Measurements from ENCODE around the gene KHSRP. TPM values are rescaled to one million over a fixed set of nuclear protein-coding genes. Genes with fewer than 3 reads are reported as not detected.

KHSRP gene, protein sequence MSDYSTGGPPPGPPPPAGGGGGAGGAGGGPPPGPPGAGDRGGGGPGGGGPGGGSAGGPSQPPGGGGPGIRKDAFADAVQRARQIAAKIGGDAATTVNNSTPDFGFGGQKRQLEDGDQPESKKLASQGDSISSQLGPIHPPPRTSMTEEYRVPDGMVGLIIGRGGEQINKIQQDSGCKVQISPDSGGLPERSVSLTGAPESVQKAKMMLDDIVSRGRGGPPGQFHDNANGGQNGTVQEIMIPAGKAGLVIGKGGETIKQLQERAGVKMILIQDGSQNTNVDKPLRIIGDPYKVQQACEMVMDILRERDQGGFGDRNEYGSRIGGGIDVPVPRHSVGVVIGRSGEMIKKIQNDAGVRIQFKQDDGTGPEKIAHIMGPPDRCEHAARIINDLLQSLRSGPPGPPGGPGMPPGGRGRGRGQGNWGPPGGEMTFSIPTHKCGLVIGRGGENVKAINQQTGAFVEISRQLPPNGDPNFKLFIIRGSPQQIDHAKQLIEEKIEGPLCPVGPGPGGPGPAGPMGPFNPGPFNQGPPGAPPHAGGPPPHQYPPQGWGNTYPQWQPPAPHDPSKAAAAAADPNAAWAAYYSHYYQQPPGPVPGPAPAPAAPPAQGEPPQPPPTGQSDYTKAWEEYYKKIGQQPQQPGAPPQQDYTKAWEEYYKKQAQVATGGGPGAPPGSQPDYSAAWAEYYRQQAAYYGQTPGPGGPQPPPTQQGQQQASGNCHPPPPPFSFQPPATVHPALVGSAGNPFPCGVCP
- total RNA-seq (2014; rRNA removed; shearing (Covaris generic)) = 66.3 and 129 TPM in 2 replicates

DNA sequence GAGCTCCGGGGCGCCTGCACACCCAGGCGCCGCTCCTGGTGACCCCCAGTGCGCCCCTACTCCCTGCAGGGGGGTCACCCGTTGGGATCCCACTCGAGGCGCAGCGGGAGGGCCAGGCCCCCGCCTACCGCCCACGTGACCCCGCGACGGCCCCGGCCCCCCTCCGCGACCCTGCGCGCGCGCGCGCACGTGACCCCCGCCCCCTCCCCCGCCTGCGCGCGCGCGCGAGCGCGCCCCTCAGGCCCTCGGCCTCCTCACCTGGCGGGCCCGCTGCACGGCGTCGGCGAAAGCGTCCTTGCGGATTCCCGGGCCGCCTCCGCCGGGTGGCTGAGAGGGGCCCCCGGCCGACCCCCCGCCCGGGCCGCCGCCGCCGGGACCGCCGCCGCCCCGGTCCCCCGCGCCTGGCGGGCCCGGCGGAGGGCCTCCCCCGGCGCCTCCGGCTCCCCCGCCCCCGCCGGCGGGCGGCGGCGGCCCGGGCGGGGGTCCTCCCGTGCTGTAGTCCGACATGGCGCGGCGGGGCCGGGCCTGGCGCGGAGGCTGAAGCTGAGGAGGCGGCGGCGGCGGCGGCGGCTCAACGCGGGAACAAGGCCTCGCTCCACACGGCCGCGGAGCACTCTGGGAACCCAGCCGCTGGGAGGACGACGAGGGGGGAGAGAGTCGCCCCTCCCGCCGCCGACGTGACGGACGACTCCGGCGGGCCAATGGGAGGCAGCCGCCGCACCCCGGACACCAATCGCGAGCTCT, at the start of gene KHSRP:
Gene KHSRP (minus strand): TSS at position 617 of the 744 bp plus-strand sequence. CDS start 110 bp downstream, at position 507.
- Histone ChIP-seq H3K27ac (peak within 1 kb of the TSS; percentile 35; the same call in 1 of the 2 replicates), H3K4me3 (peak within 1 kb of the TSS; percentile 77), H3K27me3 (replicated peaks) (no peaks in the 10 kb centered on the region), H3K9me3 (replicated peaks) (no peaks in the 10 kb centered on the region), H3K36me3 (peaks cover 46% of the 10 kb centered on the region), H3K4me1 (replicated peaks) (peaks cover 12% of the 10 kb centered on the region)
- no peak for DNase-seq (ENCODE audit: low read depth in 1 of 2, low spot score in 2 of 2)

DNA sequence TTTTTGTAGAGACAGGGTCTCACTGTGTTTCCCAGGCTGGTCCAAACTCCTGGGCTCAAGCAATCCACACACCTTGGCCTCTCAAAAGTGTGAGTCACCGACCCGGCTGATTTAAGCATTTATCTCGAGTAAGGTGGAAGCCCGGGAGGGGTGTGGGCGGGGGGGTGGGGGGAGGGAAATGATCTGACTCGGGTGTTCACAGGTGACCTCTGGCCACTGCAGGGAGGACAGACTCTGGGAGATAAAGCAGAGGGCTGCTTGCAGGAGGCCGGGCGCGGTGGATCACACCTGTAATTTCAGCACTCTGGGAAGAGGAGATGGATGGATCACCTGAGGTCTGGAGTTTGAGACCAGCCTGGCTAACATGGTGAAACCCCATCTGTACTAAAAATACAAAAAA, 49.0 kb upstream of the KHSRP start:
- no peaks in the 10 kb centered on the region for H3K36me3 ChIP-seq
- no peak overlapping the region for H3K4me3 ChIP-seq
- DNase-seq (ENCODE audit: low read depth in 1 of 2, low spot score in 2 of 2) = no peak
- peaks cover 25% of the 10 kb centered on the region for H3K27me3 ChIP-seq (replicated peaks)
- no peaks in the 10 kb centered on the region for H3K9me3 ChIP-seq (replicated peaks)
- no peak overlapping the region for H3K27ac ChIP-seq
- H3K4me1 ChIP-seq (replicated peaks) = no peaks in the 10 kb centered on the region

DNA sequence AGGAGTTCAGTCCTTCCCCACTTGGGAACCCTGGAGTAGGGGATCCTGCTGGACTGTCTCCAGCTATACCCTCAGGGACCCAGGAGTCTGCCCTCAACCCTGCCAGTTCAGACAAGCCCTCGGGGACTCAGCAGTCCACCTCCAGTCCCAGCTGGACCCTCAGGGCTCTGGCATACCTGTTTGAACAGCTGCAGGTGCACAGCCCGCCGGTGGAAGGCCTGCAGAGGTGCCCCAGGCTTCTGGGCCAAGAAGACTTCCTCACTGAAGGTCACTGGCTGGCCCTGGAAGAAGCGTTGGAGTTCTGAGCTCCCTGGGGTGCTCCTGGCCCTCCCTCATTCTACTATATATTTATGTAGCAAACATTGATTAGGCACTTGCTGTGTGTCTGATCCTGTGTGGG, 48.1 kb upstream of the KHSRP start:
- Histone ChIP-seq H3K9me3 (replicated peaks) (no peaks in the 10 kb centered on the region), H3K27ac (no peak overlapping the region), H3K27me3 (replicated peaks) (peaks cover 33% of the 10 kb centered on the region), H3K36me3 (no peaks in the 10 kb centered on the region), H3K4me3 (no peak overlapping the region), H3K4me1 (replicated peaks) (no peaks in the 10 kb centered on the region)
- no peak for DNase-seq (ENCODE audit: low read depth in 1 of 2, low spot score in 2 of 2)

DNA sequence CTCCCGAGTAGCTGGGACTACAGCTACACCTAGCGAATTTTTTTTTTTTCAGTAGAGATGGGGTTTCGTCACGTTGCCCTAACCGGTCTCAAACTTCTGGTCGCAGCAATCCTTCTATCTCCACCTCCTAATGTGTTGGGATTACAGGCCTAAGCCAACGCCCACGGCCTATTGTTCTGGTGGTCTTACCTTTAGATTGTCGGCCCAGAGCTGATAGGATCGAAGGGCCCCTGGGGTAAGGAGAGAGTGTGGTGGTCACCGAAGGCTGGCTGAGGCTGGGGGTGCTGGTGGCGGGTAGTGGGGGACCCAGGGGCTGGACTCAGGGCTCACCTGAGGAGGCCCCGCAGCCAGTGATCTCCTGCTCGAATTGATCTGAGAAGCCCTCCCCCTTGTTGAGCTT, 46.5 kb upstream of the KHSRP start:
- Histone ChIP-seq H3K4me3 (no peak overlapping the region), H3K4me1 (replicated peaks) (no peaks in the 10 kb centered on the region), H3K27ac (no peak overlapping the region), H3K36me3 (no peaks in the 10 kb centered on the region), H3K27me3 (replicated peaks) (peaks cover 31% of the 10 kb centered on the region), H3K9me3 (replicated peaks) (no peaks in the 10 kb centered on the region)
- DNase-seq (ENCODE audit: low read depth in 1 of 2, low spot score in 2 of 2) = no peak

DNA sequence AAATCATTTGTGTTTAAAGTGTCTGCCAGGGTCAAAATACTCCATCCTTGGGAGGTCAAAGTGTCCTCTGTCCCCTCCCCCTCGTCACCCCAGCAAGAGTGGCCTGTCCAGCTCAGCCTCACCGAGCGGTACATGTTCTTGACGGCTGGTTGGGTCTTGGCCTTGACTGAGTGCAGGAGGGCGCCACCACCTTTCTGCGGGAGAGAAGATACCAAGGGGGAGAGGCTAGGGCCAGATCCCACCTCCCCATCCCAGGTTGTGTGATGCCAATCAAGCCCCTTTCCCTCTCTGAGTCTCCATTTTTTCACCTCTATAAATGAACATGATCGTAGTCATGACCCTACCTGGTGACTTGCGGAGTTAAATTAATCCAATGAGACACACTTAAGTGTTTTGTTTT, 45.6 kb upstream of the KHSRP start:
- H3K27me3 ChIP-seq (replicated peaks) = peaks cover 31% of the 10 kb centered on the region
- H3K27ac ChIP-seq = no peak overlapping the region
- H3K4me3 ChIP-seq = no peak overlapping the region
- H3K9me3 ChIP-seq (replicated peaks) = no peaks in the 10 kb centered on the region
- no peaks in the 10 kb centered on the region for H3K4me1 ChIP-seq (replicated peaks)
- H3K36me3 ChIP-seq = no peaks in the 10 kb centered on the region
- no peak for DNase-seq (ENCODE audit: low read depth in 1 of 2, low spot score in 2 of 2)

DNA sequence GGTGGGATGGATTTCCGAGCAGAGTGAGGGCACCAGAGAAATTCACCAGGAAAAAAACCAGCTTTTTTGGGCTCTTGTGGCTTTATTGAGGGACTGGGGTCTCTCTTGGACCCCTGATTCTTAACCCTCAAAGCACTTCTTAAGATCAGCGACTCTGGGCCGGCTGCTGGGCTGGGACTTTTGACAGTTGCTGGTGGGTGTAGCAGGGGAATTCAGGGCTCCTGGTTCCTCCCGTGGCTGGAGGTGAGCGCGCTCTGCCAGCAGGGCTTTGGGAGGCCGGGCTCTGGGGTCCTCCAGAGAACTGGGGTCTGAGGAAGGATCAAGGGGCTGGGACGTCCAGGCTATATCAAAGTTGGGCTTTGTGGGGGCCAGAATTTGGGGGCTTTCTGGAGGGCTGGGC, 42.8 kb upstream of the KHSRP start:
- DNase-seq (ENCODE audit: low read depth in 1 of 2, low spot score in 2 of 2) = no peak
- Histone ChIP-seq H3K4me3 (no peak overlapping the region), H3K4me1 (replicated peaks) (no peaks in the 10 kb centered on the region), H3K36me3 (no peaks in the 10 kb centered on the region), H3K27ac (no peak overlapping the region), H3K9me3 (replicated peaks) (no peaks in the 10 kb centered on the region), H3K27me3 (replicated peaks) (peaks cover 42% of the 10 kb centered on the region)

DNA sequence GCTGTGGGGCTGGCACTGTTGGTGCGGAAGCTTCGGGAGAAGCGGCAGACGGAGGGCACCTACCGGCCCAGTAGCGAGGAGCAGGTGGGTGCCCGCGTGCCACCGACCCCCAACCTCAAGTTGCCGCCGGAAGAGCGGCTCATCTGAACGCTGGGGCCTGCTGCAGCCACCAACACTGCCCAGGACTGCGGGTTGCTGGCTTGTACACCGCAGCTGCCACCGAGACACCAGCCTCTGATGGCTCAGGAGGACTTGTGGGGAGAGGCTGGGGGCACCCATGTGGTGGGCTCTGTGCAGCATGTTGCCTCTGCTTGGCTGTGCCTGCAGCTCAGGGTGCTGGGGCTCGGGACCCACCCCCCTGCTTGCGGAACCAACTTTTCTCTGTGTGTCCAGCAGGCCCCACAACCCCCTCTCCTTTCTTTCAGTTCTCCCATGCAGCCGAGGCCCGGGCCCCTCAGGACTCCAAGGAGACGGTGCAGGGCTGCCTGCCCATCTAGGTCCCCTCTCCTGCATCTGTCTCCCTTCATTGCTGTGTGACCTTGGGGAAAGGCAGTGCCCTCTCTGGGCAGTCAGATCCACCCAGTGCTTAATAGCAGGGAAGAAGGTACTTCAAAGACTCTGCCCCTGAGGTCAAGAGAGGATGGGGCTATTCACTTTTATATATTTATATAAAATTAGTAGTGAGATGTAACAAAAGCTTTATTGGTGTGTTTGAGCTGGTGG, 42.1 kb upstream of the KHSRP start:
- Histone ChIP-seq H3K36me3 (no peaks in the 10 kb centered on the region), H3K4me3 (no peak overlapping the region), H3K4me1 (replicated peaks) (no peaks in the 10 kb centered on the region), H3K9me3 (replicated peaks) (no peaks in the 10 kb centered on the region), H3K27ac (no peak overlapping the region), H3K27me3 (replicated peaks) (peaks cover 42% of the 10 kb centered on the region)
- no peak for DNase-seq (ENCODE audit: low read depth in 1 of 2, low spot score in 2 of 2)

DNA sequence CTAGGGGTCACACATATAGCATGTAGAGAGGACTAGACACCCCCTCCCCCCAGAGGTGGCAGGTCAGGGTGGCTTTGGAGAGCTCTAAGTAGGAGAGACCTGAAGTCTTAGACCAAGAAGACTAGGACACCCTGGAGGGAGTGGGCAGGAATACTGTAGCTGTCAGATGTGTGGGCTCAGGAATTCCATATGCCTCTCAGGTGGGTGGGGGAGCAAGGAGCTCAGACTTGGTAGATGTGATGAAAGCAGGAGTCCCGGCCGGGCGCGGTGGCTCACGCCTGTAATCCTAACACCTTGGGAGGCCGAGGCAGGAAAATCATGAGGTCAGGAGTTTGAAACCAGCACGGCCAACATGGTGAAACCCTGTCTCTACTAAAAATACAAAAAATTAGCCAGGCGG, 41.1 kb upstream of the KHSRP start:
- no peaks in the 10 kb centered on the region for H3K36me3 ChIP-seq
- DNase-seq (ENCODE audit: low read depth in 1 of 2, low spot score in 2 of 2) = no peak
- H3K4me3 ChIP-seq = no peak overlapping the region
- H3K9me3 ChIP-seq (replicated peaks) = no peaks in the 10 kb centered on the region
- peaks cover 42% of the 10 kb centered on the region for H3K27me3 ChIP-seq (replicated peaks)
- peaks cover under 1% of the 10 kb centered on the region for H3K4me1 ChIP-seq (replicated peaks)
- no peak overlapping the region for H3K27ac ChIP-seq

DNA sequence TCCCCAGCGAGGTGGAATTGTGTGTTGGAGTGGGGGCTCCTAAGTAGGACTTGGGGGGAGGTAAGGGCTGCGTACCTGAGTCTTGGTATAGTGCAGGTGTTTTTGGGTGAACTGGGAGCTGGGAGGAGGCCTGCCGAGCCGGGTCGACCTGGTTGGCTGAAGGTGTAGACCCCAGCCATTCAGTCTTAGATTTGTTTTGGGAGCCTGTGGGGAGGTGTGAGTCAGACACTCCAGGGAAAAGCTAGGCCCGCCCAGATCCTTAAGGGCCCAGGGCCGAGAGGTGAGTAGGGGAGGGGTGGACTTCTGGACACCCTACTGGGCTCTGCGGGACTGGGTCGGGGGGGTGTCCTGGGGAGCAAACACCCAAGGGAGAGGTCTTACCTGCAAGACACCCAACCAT, 40.4 kb upstream of the KHSRP start:
- H3K4me1 ChIP-seq (replicated peaks) = peaks cover 7% of the 10 kb centered on the region
- H3K27ac ChIP-seq = no peak overlapping the region
- no peaks in the 10 kb centered on the region for H3K9me3 ChIP-seq (replicated peaks)
- H3K27me3 ChIP-seq (replicated peaks) = peaks cover 42% of the 10 kb centered on the region
- no peaks in the 10 kb centered on the region for H3K36me3 ChIP-seq
- DNase-seq (ENCODE audit: low read depth in 1 of 2, low spot score in 2 of 2) = no peak
- no peak overlapping the region for H3K4me3 ChIP-seq

DNA sequence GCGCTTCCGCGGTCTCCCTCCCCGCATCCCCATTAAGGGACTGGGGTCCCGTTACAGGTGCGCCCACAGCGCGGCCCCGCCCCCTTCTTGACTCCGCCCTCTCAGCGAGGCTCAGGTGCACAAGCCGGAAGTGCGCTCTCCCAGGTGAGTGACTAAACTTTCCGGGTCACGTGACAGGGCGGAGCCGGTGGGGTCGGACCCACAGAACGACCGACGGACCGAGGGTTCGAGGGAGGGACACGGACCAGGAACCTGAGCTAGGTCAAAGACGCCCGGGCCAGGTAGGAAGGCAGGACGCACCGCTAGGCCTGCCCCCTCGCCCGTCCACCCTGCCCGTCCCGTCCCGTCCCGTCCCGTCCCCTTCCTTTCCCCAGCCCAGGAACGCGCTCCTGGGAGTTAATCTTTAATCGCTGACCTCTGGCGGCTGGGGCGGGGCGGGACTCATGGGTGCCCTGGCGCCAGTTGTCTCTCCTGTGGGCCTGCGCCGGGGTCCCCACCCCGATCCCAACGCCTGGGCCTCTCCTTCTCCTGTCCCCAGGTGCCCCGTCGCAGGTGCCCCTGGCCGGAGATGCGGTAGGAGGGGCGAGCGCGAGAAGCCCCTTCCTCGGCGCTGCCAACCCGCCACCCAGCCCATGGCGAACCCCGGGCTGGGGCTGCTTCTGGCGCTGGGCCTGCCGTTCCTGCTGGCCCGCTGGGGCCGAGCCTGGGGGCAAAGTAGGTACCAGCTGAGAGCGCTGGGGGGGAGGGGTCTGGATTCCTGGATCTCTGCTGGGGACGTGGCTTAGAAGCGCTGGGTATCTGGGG, 39.7 kb upstream of the KHSRP start, which contains the start of gene CRB3:
Gene CRB3 (plus strand): TSS at position 202 of the 804 bp plus-strand sequence. CDS start 431 bp downstream, at position 633.
- Histone ChIP-seq H3K27me3 (replicated peaks) (peaks cover 46% of the 10 kb centered on the region), H3K9me3 (replicated peaks) (no peaks in the 10 kb centered on the region), H3K4me1 (replicated peaks) (peaks cover 14% of the 10 kb centered on the region), H3K36me3 (no peaks in the 10 kb centered on the region), H3K4me3 (no peak within 1 kb of the TSS), H3K27ac (no peak within 1 kb of the TSS)
- DNase-seq (ENCODE audit: low read depth in 1 of 2, low spot score in 2 of 2) = no peak

DNA sequence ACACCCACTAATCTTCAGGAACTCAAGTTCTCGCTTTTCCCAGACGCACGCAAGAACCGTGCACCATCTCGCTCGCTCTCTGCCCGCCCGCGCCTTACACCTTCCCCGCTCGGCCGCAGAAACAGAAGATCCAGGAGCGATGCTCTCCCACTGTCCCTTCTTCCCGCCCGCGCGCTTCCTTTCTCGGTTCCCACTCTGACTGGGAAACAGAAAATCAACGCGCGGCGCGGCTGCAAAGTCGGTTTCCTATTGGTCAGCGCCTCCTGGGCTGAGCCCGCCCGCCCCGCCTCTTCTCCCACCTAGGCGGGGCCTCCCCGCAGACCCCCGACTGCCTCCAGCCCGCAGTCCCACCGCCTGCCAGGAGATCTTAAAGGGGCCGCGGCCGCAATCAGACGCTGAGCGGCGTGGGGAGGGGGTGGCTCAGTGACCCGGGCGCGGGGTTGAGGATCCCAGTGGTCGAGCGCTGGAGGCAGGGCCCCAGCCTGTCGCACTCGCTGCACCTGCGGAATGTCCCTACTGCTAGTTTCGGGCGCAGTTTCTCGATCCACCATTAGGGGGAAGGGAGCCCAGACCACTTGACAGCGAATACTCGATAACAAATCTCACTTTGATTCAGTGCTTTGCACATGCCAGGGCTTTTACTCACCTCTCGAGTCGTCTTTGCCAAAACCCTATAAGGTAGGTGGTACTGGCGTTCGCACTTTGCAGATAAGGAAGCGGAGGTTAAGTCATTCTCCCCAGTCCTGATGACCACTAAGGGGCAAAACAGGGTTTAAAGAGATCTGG, 35.7 kb upstream of the KHSRP start:
- Histone ChIP-seq H3K36me3 (no peaks in the 10 kb centered on the region), H3K9me3 (replicated peaks) (no peaks in the 10 kb centered on the region), H3K27ac (no peak overlapping the region), H3K4me3 (peak overlapping the region; percentile 40), H3K27me3 (replicated peaks) (peaks cover 31% of the 10 kb centered on the region), H3K4me1 (replicated peaks) (peaks cover 14% of the 10 kb centered on the region)
- peak; percentile 94 to 96 for DNase-seq (ENCODE audit: low read depth in 1 of 2, low spot score in 2 of 2)
